ENCODE results near the gene TRIO. TPM values are rescaled to one million over a fixed set of nuclear protein-coding genes. Genes with fewer than 3 reads are reported as not detected.

TRIO gene
- total RNA-seq, 1 donor from 2014 or later = 163 TPM

DNA sequence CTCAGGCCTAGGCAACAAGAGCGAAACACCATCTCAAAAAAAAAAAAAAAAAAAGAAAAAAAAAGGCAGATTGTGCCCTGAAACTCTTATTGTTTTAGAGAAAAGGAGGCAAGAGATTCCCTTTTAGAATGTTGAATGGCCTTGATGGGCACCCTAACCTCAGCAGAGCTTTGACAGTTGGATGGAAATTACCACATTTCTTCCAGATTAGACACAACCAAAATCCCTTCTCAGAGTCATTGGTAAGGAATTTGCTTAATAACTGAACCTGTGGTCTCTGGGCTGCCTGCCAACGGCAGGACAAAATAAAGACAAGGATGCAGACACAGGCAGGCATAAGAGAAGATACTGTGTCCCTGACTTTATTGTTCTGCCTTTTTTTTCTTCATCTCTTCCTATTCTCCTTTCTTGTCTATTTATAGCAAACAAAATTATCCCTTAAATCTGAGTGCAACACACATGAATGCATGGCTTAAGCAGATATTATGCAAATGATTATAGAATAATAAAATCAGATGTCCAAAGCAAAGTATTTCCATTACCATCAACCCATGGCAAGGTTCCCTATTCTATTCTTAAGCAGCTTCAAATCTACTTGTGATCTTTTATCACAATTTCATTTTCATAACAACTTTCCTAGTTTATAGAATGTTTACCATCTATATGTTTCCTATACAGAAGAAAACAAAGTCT, 37.3 kb upstream of the TRIO start:
- H3K4me1 Mint-ChIP-seq (ENCODE audit: low read depth) = peaks cover 3% of the 10 kb centered on the region
- peaks cover 16% of the 10 kb centered on the region for H3K27me3 Mint-ChIP-seq
- H3K9me3 Mint-ChIP-seq (ENCODE audit: low read depth) = peaks cover 10% of the 10 kb centered on the region
- no peak for DNase-seq (ENCODE audit: low spot score, unreplicated experiment)
- peaks cover 2% of the 10 kb centered on the region for H3K36me3 Mint-ChIP-seq (ENCODE audit: insufficient read depth)
- no peak overlapping the region for H3K27ac Mint-ChIP-seq
- TF ChIP-seq, protein P1, sequence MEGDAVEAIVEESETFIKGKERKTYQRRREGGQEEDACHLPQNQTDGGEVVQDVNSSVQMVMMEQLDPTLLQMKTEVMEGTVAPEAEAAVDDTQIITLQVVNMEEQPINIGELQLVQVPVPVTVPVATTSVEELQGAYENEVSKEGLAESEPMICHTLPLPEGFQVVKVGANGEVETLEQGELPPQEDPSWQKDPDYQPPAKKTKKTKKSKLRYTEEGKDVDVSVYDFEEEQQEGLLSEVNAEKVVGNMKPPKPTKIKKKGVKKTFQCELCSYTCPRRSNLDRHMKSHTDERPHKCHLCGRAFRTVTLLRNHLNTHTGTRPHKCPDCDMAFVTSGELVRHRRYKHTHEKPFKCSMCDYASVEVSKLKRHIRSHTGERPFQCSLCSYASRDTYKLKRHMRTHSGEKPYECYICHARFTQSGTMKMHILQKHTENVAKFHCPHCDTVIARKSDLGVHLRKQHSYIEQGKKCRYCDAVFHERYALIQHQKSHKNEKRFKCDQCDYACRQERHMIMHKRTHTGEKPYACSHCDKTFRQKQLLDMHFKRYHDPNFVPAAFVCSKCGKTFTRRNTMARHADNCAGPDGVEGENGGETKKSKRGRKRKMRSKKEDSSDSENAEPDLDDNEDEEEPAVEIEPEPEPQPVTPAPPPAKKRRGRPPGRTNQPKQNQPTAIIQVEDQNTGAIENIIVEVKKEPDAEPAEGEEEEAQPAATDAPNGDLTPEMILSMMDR (IDR thresholded peaks at IDR 0.05; ENCODE audit: unreplicated experiment) = no peak
- no peak overlapping the region for H3K4me3 Mint-ChIP-seq (ENCODE audit: low read depth)

- Mint-ChIP-seq H3K27ac (no peak overlapping the region), H3K4me1 (ENCODE audit: low read depth) (peaks cover 3% of the 10 kb centered on the region), H3K27me3 (peaks cover 16% of the 10 kb centered on the region), H3K9me3 (ENCODE audit: low read depth) (peaks cover 9% of the 10 kb centered on the region), H3K4me3 (ENCODE audit: low read depth) (no peak overlapping the region), H3K36me3 (ENCODE audit: insufficient read depth) (peaks cover 2% of the 10 kb centered on the region)
- TF ChIP-seq, protein P1 (IDR thresholded peaks at IDR 0.05; ENCODE audit: unreplicated experiment) = no peak
- DNase-seq (ENCODE audit: low spot score, unreplicated experiment) = no peak
Measured at GRCh38 chr5:14107536-14107935, 35.6 kb upstream of the TRIO start.

DNA sequence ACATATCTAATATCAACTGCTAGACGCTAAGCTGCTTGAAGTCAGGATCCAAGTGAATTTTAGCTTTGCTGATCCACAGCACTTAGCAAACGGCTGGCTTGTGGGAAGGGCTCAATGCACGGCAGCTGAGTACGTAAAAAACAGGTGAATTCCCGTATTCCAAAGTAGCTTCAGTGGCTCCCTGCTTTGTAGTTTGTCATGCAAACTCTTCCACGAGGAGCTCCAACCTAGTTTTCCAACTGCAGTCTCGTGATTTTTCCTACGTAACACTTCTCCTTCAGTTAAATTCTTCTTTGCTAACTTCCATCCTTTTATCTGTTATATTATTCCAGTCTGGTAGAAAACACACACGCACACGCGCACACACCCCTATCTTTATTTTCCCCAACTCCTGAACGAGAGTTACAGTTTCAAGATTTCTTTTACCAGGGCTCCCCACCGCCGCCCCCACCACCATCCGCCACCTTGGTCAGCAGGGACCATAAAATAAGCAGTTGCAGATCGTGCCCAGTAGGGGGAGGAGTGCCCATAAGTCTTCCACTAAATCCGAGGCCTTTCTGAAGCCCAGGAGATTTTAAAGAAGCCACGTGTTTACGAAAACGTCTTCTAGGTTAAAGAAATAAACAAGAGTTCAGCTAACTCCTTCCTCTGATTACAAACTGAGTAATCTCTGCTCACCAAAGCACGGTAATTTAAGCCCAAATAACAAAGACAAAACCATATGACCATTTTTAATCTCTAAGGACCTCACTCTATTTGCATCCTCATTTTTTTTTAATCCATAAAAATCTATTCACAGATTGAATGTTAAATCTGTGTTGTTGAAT, 34.8 kb upstream of the TRIO start:
- Mint-ChIP-seq H3K27ac (no peak overlapping the region), H3K27me3 (peaks cover 16% of the 10 kb centered on the region), H3K36me3 (ENCODE audit: insufficient read depth) (no peaks in the 10 kb centered on the region), H3K4me3 (ENCODE audit: low read depth) (peak overlapping the region; percentile 72), H3K9me3 (ENCODE audit: low read depth) (peaks cover under 1% of the 10 kb centered on the region), H3K4me1 (ENCODE audit: low read depth) (peaks cover 2% of the 10 kb centered on the region)
- peak; percentile 16 for DNase-seq (ENCODE audit: low spot score, unreplicated experiment)
- TF ChIP-seq, protein P1 (IDR thresholded peaks at IDR 0.05; ENCODE audit: unreplicated experiment) = peak; percentile 66

- H3K36me3 Mint-ChIP-seq (ENCODE audit: insufficient read depth) = no peaks in the 10 kb centered on the region
- H3K4me3 Mint-ChIP-seq (ENCODE audit: low read depth) = no peak overlapping the region
- H3K27ac Mint-ChIP-seq = no peak overlapping the region
- DNase-seq (ENCODE audit: low spot score, unreplicated experiment) = no peak
- H3K4me1 Mint-ChIP-seq (ENCODE audit: low read depth) = peaks cover 2% of the 10 kb centered on the region
- no peaks in the 10 kb centered on the region for H3K9me3 Mint-ChIP-seq (ENCODE audit: low read depth)
- H3K27me3 Mint-ChIP-seq = peaks cover 16% of the 10 kb centered on the region
- TF ChIP-seq, protein P1 (IDR thresholded peaks at IDR 0.05; ENCODE audit: unreplicated experiment) = no peak
Measured at GRCh38 chr5:14109041-14109747, 33.9 kb upstream of the TRIO start.

- TF ChIP-seq, protein P1 (IDR thresholded peaks at IDR 0.05; ENCODE audit: unreplicated experiment) = no peak
- peaks cover 22% of the 10 kb centered on the region for H3K27me3 Mint-ChIP-seq
- H3K27ac Mint-ChIP-seq = no peak overlapping the region
- H3K36me3 Mint-ChIP-seq (ENCODE audit: insufficient read depth) = no peaks in the 10 kb centered on the region
- no peak for DNase-seq (ENCODE audit: low spot score, unreplicated experiment)
- peaks cover 2% of the 10 kb centered on the region for H3K4me1 Mint-ChIP-seq (ENCODE audit: low read depth)
- no peak overlapping the region for H3K4me3 Mint-ChIP-seq (ENCODE audit: low read depth)
- no peaks in the 10 kb centered on the region for H3K9me3 Mint-ChIP-seq (ENCODE audit: low read depth)
Measured at GRCh38 chr5:14109771-14110170, 33.4 kb upstream of the TRIO start.

Measured in progenitor cell of endocrine pancreas (in vitro differentiated cells).